NT2/D1 (cell line): ENCODE measurements around the gene OPCML.

ENCODE experiments used
- SUZ12 ChIP-seq: IDR thresholded peaks from 2 replicates; pipeline ENCODE4 v1.6.1; 2011; ENCODE audit not compliant: insufficient read length, insufficient read depth; ENCODE audit errors: extremely low read depth
- YY1 ChIP-seq: IDR thresholded peaks from 2 replicates; pipeline ENCODE4 v1.6.1; 2011; ENCODE audit not compliant: insufficient read length, insufficient read depth
- ZNF274 ChIP-seq: IDR thresholded peaks from 2 replicates; pipeline ENCODE4 v1.6.1; 2011; ENCODE audit warnings: mild to moderate bottlenecking, low read depth, low read length

DNA sequence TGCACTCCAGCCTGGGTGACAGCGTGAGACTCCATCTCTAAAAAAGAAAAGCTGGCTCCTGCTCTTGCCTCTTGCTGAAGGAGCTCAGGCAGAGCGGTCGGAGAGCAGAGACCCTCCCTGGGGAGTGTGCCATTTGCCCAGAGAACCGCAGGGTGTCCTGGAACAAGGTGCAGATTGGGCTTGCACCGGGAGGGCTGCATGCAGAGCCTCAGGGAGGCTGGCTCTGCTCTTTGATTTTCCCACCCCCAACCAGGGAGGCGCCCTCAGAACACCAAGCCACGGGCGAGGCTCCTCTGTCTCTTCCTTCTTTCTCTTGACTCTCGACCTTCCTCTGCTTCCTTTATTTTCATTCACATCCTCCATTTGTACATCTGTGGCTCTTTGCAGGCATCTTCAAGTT is 889.1 kb downstream of the OPCML start:
- TF ChIP-seq YY1 (no peak), ZNF274 (no peak), SUZ12 (no peak)
